Renal cortex interstitium (tissue), 15 donors: ENCODE measurements around the gene ADSS1. TPM values are rescaled to one million over a fixed set of nuclear protein-coding genes. Genes with fewer than 3 reads are reported as not detected.
A peak's percentile ranks its signal among the peaks of the same experiment; 100 is the strongest.

Experiments used
- DNase-seq, 11 donors: peaks; one replicate each; pipeline ENCODE4 v3.0.0-alpha.2; 2013; ENCODE audit warnings: low read depth in 9 of 11, low spot score in 4 of 11; ENCODE audit errors: extremely low read depth in 1 of 11
- long read RNA-seq, 16 experiments: transcript quantifications; one replicate each; lab custom pipeline, GENCODE V29; 2026
- polyA plus RNA-seq, 3 donors: library from polyadenylated mRNA; unstranded; fragments of 120-200 nt; gene quantifications; one replicate each; pipeline ENCODE4 v1.2.1, GENCODE V29; 2013; ENCODE audit not compliant: insufficient read length in 3 of 3

ADSS1 gene
- polyA plus RNA-seq: 10 to 100 TPM; 16.4 to 18.3 (median 17.8) TPM
- long read RNA-seq, donor 1, transcript ADSSL1-201 (13 exons, 1,766 nt): major isoform, 5 of 6 reads
- long read RNA-seq, donor 1, partial matches to known transcripts: 0 of 6 reads
- long read RNA-seq, donor 1, other reads (novel, unspliced or antisense): 0 of 6 reads
- long read RNA-seq, donor 2, partial matches to known transcripts: 0 of 5 reads
- long read RNA-seq, donor 2, other reads (novel, unspliced or antisense): 0 of 5 reads
- long read RNA-seq, donor 3, transcript ADSSL1-201 (13 exons, 1,766 nt): major isoform, 5 of 6 reads
- long read RNA-seq, donor 3, partial matches to known transcripts: 0 of 6 reads
- long read RNA-seq, donor 3, other reads (novel, unspliced or antisense): 0 of 6 reads
- long read RNA-seq, donor 4, transcript ADSSL1-201 (13 exons, 1,766 nt): major isoform, 7 of 8 reads
- long read RNA-seq, donor 4, partial matches to known transcripts: 0 of 8 reads
- long read RNA-seq, donor 4, other reads (novel, unspliced or antisense): 0 of 8 reads
- long read RNA-seq, donor 5: 0 reads
- long read RNA-seq, donor 6, partial matches to known transcripts: 0 of 4 reads
- long read RNA-seq, donor 6, other reads (novel, unspliced or antisense): 0 of 4 reads
- long read RNA-seq, donor 7, partial matches to known transcripts: 0 of 5 reads
- long read RNA-seq, donor 7, other reads (novel, unspliced or antisense): 0 of 5 reads
- long read RNA-seq, donor 8: 0 reads
- long read RNA-seq, donor 9, transcript ADSSL1-201 (13 exons, 1,766 nt): major isoform, 6 of 10 reads
- long read RNA-seq, donor 9, partial matches to known transcripts: 0 of 10 reads
- long read RNA-seq, donor 9, other reads (novel, unspliced or antisense): 0 of 10 reads
- long read RNA-seq, donor 10, partial matches to known transcripts: 0 of 8 reads
- long read RNA-seq, donor 10, other reads (novel, unspliced or antisense): 0 of 8 reads
- long read RNA-seq, donor 11, partial matches to known transcripts: 0 of 2 reads
- long read RNA-seq, donor 11, other reads (novel, unspliced or antisense): 0 of 2 reads
- long read RNA-seq, donor 12, partial matches to known transcripts: 0 of 5 reads
- long read RNA-seq, donor 12, other reads (novel, unspliced or antisense): 0 of 5 reads
- long read RNA-seq, donor 13: 0 reads
- long read RNA-seq, donor 14, partial matches to known transcripts: 0 of 5 reads
- long read RNA-seq, donor 14, other reads (novel, unspliced or antisense): 0 of 5 reads
- long read RNA-seq, donor 15, partial matches to known transcripts: 0 of 3 reads
- long read RNA-seq, donor 15, other reads (novel, unspliced or antisense): 0 of 3 reads
- long read RNA-seq, donor 16, transcript ADSSL1-201 (13 exons, 1,766 nt): major isoform, 11 of 13 reads
- long read RNA-seq, donor 16, partial matches to known transcripts: 0 of 13 reads
- long read RNA-seq, donor 16, other reads (novel, unspliced or antisense): 0 of 13 reads

- DNase-seq: peak in 2 of 11 donors; percentile 17 to 53
Measured at GRCh38 chr14:104723651-104724406, at the start of gene ADSS1. Gene ADSS1 (plus strand): TSS chr14:104724229. CDS start chr14:104724271, 42 bp downstream.

GRCh38 chr14:104675447-104675846, 48.6 kb upstream of the ADSS1 start:
- no peak for DNase-seq

GRCh38 chr14:104676130-104676693, 47.8 kb upstream of the ADSS1 start:
- no peak for DNase-seq

GRCh38 chr14:104676694-104677511, 47.1 kb upstream of the ADSS1 start:
- no peak for DNase-seq

- peak in 8 of 11 donors; percentile 70 to 81 (median 74) for DNase-seq
Measured at GRCh38 chr14:104677512-104678332, 46.3 kb upstream of the ADSS1 start.

GRCh38 chr14:104678346-104678745, 45.7 kb upstream of the ADSS1 start:
- DNase-seq: peak in 2 of 11 donors; percentile 56 to 66

- no peak for DNase-seq
Measured at GRCh38 chr14:104678901-104679705, 44.9 kb upstream of the ADSS1 start.

- no peak for DNase-seq
Measured at GRCh38 chr14:104680056-104680805, 43.8 kb upstream of the ADSS1 start.

- no peak for DNase-seq
Measured at GRCh38 chr14:104680806-104681688, 43.0 kb upstream of the ADSS1 start.

- DNase-seq: peak in 9 of 11 donors; percentile 69 to 92 (median 81)
Measured at GRCh38 chr14:104681689-104682074, 42.3 kb upstream of the ADSS1 start.

- no peak for DNase-seq
Measured at GRCh38 chr14:104682107-104682593, 41.9 kb upstream of the ADSS1 start.

- no peak for DNase-seq
Measured at GRCh38 chr14:104683653-104684448, 40.2 kb upstream of the ADSS1 start.

GRCh38 chr14:104684449-104684821, 39.6 kb upstream of the ADSS1 start:
- no peak for DNase-seq
